Measurements from ENCODE around the gene NIPA2. TPM values are rescaled to one million over a fixed set of nuclear protein-coding genes. Genes with fewer than 3 reads are reported as not detected.
"Not testable (repeated sequence)": the region's sequence is repeated elsewhere in the genome, so short reads cannot be mapped to it uniquely, and the experiment has no call there.

Gene NIPA2
- polyA plus RNA-seq, 4 donors, result 15.0 to 40.3 (median 30.5) TPM

DNA sequence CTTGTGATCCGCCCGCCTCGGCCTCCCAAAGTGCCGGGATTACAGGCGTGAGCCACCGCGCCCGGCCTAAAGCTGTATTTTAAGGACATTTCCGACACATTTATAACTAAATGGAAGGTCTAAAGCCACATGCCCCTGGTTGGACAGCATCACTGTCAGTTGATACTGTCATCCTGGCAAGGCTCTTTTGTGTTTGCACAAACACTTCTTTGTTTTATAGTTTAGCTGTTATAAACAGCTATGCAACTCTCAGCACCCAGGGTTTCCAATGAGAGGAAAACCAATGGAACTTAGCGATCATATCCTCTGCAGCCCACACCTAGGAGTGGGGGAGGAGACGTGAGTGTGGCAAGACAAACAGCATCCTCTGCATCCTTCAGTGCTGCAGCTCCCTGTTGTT, 32.3 kb upstream of the NIPA2 start:
- FAIRE-seq (no peak), DNase-seq (no peak)
- 84 to 88% (median 87%) methylated on average over 8 to 11 of the region's 11 CpGs for WGBS, 3 donors
- H3K9me3 ChIP-seq (ENCODE audit: control insufficient read depth in 2 of 2, insufficient read depth in 1 of 2, low read depth in 1 of 2, low read length in 1 of 2), result no peaks in the 10 kb centered on the region
- H3K4me1 ChIP-seq (ENCODE audit: control insufficient read depth in 3 of 3, insufficient read depth in 2 of 3, low read depth in 1 of 3, low read length in 2 of 3), result peaks cover 1 to 7% (median 4%) of the 10 kb centered on the region in 3 donors
- H3K4me3 ChIP-seq (ENCODE audit: low read depth in 1 of 3, low read length in 3 of 3), result no peak overlapping the region
- H3K27me3 ChIP-seq (ENCODE audit: control insufficient read depth in 3 of 3, insufficient read depth in 3 of 3, low read length in 3 of 3), result no peaks in the 10 kb centered on the region
- peaks cover 0 to 3% (median 0%) of the 10 kb centered on the region in 3 donors for H3K36me3 ChIP-seq (ENCODE audit: control insufficient read depth in 3 of 3, insufficient read depth in 2 of 3, low read depth in 1 of 3, low read length in 3 of 3)
- H3K27ac ChIP-seq (ENCODE audit: low read depth in 1 of 3, low read length in 2 of 3), result no peak overlapping the region

DNA sequence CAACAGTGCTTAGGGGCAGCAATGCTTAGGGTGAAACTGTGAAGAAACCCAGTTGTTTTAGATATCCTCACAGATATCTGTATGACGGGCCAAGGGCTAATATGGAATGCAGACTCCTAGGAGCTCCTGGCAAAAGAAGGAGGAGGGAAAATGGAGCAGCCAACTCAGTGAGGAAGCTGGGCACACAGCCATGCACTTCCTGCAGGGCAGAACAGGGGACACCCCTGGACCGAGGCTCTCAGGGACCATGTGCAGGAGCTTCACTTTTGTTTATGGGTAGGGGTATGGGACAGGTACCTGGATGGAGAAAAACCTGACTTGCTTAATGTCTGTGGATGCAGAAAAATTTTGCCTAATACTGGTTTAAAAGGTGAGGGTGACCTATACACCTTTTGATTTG, 31.8 kb upstream of the NIPA2 start:
- WGBS, 3 donors, result 23 to 58% (median 44%) methylated on average over 2 of the region's 2 CpGs
- FAIRE-seq (no peak), DNase-seq (no peak)

DNA sequence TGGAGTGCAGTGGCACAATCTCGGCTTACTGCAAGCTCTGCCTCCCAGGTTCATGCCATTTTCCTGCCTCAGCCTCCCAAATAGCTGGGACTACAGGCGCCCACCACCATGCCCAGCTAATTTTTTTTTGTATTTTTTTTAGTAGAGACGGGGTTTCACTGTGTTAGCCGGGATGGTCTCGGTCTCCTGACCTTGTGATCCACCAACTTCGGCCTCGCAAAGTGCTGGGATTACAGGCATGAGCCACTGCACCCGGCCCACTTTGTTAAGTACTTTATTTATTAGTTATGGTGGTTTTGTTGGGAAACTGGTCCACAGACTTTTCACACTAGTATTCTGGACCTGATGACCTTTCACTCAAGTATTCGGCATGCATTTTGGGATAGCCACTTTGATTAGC, 30.6 kb upstream of the NIPA2 start:
- not testable (repeated sequence) for H3K4me1 ChIP-seq (ENCODE audit: control insufficient read depth in 3 of 3, insufficient read depth in 2 of 3, low read depth in 1 of 3, low read length in 2 of 3); H3K27me3 ChIP-seq (ENCODE audit: control insufficient read depth in 3 of 3, insufficient read depth in 3 of 3, low read length in 3 of 3); DNase-seq; H3K9me3 ChIP-seq (ENCODE audit: control insufficient read depth in 2 of 2, insufficient read depth in 1 of 2, low read depth in 1 of 2, low read length in 1 of 2); H3K4me3 ChIP-seq (ENCODE audit: low read depth in 1 of 3, low read length in 3 of 3); FAIRE-seq
- WGBS, 3 donors, result 60 to 79% (median 62%) methylated on average over 9 of the region's 9 CpGs
- peaks cover 0 to 11% (median under 1%) of the 10 kb centered on the region in 3 donors for H3K36me3 ChIP-seq (ENCODE audit: control insufficient read depth in 3 of 3, insufficient read depth in 2 of 3, low read depth in 1 of 3, low read length in 3 of 3)
- H3K27ac ChIP-seq (ENCODE audit: low read depth in 1 of 3, low read length in 2 of 3), result peak overlapping the region in 1 of 3 donors; percentile 54

More for the DNA sequence above, 31.8 kb upstream of the NIPA2 start:
- H3K9me3 ChIP-seq (ENCODE audit: control insufficient read depth in 2 of 2, insufficient read depth in 1 of 2, low read depth in 1 of 2, low read length in 1 of 2), result no peaks in the 10 kb centered on the region
- peaks cover 0 to 5% (median 0%) of the 10 kb centered on the region in 3 donors for H3K36me3 ChIP-seq (ENCODE audit: control insufficient read depth in 3 of 3, insufficient read depth in 2 of 3, low read depth in 1 of 3, low read length in 3 of 3)
- no peaks in the 10 kb centered on the region for H3K27me3 ChIP-seq (ENCODE audit: control insufficient read depth in 3 of 3, insufficient read depth in 3 of 3, low read length in 3 of 3)
- H3K4me3 ChIP-seq (ENCODE audit: low read depth in 1 of 3, low read length in 3 of 3), result no peak overlapping the region
- H3K4me1 ChIP-seq (ENCODE audit: control insufficient read depth in 3 of 3, insufficient read depth in 2 of 3, low read depth in 1 of 3, low read length in 2 of 3), result peaks cover 1 to 7% (median 4%) of the 10 kb centered on the region in 3 donors
- no peak overlapping the region for H3K27ac ChIP-seq (ENCODE audit: low read depth in 1 of 3, low read length in 2 of 3)

DNA sequence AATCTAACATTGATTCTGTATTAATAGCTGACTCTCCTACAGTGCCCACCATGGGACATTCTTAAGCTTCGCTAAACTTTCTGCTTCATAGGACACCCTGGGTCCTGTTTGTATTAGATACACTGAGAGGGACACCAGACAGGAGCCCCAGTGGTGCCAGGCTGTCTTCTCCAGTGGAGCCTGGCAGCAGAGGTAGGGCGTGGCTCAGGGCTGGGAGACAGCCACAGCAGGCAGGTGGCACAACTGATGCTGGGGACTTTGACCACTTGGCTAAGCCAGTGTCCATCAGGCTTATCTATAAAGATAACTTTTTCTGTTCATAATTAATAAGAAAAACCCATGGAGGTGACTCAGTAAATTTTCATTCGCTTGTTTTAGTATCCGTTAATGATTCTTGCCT, 30.2 kb upstream of the NIPA2 start:
- FAIRE-seq (no peak), DNase-seq (peak; percentile 54 to 96)
- Histone ChIP-seq H3K36me3 (ENCODE audit: control insufficient read depth in 3 of 3, insufficient read depth in 2 of 3, low read depth in 1 of 3, low read length in 3 of 3) (peaks cover 0 to 13% (median 3%) of the 10 kb centered on the region in 3 donors), H3K27me3 (ENCODE audit: control insufficient read depth in 3 of 3, insufficient read depth in 3 of 3, low read length in 3 of 3) (no peaks in the 10 kb centered on the region), H3K27ac (ENCODE audit: low read depth in 1 of 3, low read length in 2 of 3) (peak overlapping the region in 1 of 3 donors; percentile 54), H3K4me1 (ENCODE audit: control insufficient read depth in 3 of 3, insufficient read depth in 2 of 3, low read depth in 1 of 3, low read length in 2 of 3) (peaks cover 1 to 7% (median 4%) of the 10 kb centered on the region in 3 donors), H3K4me3 (ENCODE audit: low read depth in 1 of 3, low read length in 3 of 3) (no peak overlapping the region), H3K9me3 (ENCODE audit: control insufficient read depth in 2 of 2, insufficient read depth in 1 of 2, low read depth in 1 of 2, low read length in 1 of 2) (no peaks in the 10 kb centered on the region)
- WGBS, 3 donors, result 20 to 64% (median 40%) methylated on average over 4 of the region's 4 CpGs

DNA sequence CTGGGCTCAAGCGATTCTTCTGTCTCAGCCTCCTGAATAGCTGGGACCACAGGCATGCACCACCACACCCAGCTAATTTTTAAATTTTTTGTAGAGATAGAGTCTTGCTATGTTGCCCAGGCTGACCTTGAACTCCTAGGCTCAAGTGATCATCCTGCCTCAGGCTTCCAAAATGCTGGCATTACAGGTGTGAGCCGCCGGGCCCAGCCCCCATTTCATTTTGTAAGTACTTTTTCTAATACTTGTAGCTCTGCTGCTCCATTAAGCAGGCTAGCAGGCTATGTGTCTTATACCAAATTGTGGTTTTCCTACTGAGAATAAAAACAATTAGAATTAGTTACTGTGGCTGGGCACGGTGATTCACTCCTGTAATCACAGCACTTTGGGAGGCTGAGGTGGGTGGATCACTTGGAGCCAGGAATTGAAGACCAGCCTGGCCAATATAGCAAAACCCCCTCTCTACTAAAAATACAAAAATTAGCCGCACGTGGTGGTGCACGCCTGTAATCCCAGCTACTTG, 29.6 kb upstream of the NIPA2 start:
- 53 to 73% (median 65%) methylated on average over 7 of the region's 7 CpGs for WGBS, 3 donors
- peaks cover 1 to 7% (median 4%) of the 10 kb centered on the region in 3 donors for H3K4me1 ChIP-seq (ENCODE audit: control insufficient read depth in 3 of 3, insufficient read depth in 2 of 3, low read depth in 1 of 3, low read length in 2 of 3)
- no peak overlapping the region for H3K4me3 ChIP-seq (ENCODE audit: low read depth in 1 of 3, low read length in 3 of 3)
- FAIRE-seq (no peak), DNase-seq (no peak)
- no peaks in the 10 kb centered on the region for H3K9me3 ChIP-seq (ENCODE audit: control insufficient read depth in 2 of 2, insufficient read depth in 1 of 2, low read depth in 1 of 2, low read length in 1 of 2)
- H3K36me3 ChIP-seq (ENCODE audit: control insufficient read depth in 3 of 3, insufficient read depth in 2 of 3, low read depth in 1 of 3, low read length in 3 of 3), result peaks cover 0 to 15% (median 3%) of the 10 kb centered on the region in 3 donors
- H3K27ac ChIP-seq (ENCODE audit: low read depth in 1 of 3, low read length in 2 of 3), result peak overlapping the region in 1 of 3 donors; percentile 44
- H3K27me3 ChIP-seq (ENCODE audit: control insufficient read depth in 3 of 3, insufficient read depth in 3 of 3, low read length in 3 of 3), result no peaks in the 10 kb centered on the region

DNA sequence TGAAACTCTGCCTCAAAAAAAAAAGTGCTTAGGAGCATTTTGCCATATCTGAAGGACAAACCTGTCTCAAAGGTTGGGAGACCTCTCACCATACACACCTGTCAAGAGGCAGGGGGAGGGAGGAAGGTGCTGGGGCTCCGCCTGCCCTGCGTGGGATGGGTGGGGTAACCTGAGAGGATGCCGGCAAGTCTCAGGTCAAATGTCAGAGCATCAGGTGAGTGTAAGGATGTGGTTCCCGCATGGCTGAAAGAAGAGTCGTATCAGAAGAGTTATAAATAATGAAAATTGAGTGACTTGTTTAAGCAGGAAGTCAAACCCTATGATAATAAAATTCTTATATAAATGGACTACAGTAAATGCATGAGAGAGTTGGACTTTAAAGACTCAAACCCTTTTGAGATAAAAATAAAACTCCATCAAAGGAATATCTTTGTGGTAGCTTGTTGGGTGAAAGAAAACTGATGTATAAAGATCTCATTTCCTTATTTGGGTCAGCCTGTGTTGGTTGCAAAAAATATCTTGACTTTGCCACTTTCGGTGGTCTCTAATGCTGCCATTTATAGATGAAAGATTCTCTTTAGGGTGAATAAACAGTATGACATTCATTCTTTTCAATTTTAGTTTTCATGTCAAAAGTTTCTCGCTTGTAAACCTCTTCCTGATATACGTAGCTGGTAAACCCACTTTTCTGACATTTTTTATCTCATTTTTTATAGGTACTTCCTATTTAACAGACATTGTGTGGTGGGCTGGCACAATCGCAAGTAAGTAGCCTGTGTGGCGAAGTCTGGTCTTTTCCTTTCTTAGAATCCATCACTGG, 28.2 kb upstream of the NIPA2 start:
- Histone ChIP-seq H3K4me1 (ENCODE audit: control insufficient read depth in 3 of 3, insufficient read depth in 2 of 3, low read depth in 1 of 3, low read length in 2 of 3) (peaks cover 1 to 7% (median 4%) of the 10 kb centered on the region in 3 donors), H3K36me3 (ENCODE audit: control insufficient read depth in 3 of 3, insufficient read depth in 2 of 3, low read depth in 1 of 3, low read length in 3 of 3) (peaks cover 0 to 18% (median 3%) of the 10 kb centered on the region in 3 donors), H3K9me3 (ENCODE audit: control insufficient read depth in 2 of 2, insufficient read depth in 1 of 2, low read depth in 1 of 2, low read length in 1 of 2) (no peaks in the 10 kb centered on the region), H3K4me3 (ENCODE audit: low read depth in 1 of 3, low read length in 3 of 3) (no peak overlapping the region), H3K27ac (ENCODE audit: low read depth in 1 of 3, low read length in 2 of 3) (no peak overlapping the region), H3K27me3 (ENCODE audit: control insufficient read depth in 3 of 3, insufficient read depth in 3 of 3, low read length in 3 of 3) (no peaks in the 10 kb centered on the region)
- FAIRE-seq (no peak), DNase-seq (no peak)
- 57 to 71% (median 60%) methylated on average over 10 of the region's 10 CpGs for WGBS, 3 donors

DNA sequence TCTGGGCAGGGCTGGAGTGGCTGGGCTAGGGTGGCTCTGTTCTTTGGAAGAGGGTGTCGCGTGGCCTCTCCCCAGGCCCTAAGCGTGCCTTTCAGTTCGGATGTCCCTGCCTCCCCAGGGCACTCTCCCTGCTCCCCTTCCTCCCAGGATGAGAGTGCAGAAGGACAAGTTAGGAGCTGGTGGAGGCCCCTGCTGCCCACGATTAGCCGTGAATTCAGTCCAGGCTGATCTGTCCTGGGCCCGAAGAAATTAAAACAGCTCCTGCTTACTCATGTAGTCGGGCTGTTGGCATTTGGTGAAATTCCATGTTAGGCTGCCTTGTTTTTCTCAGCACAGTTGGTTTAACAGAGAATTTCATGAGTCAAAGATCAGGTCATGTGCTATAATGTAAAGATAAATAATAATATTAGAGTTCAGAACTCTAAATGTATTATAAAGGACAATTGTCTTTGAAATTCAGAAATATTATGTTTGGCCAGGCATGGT, 27.6 kb upstream of the NIPA2 start:
- Histone ChIP-seq H3K36me3 (ENCODE audit: control insufficient read depth in 3 of 3, insufficient read depth in 2 of 3, low read depth in 1 of 3, low read length in 3 of 3) (peaks cover 0 to 18% (median 3%) of the 10 kb centered on the region in 3 donors), H3K4me3 (ENCODE audit: low read depth in 1 of 3, low read length in 3 of 3) (no peak overlapping the region), H3K9me3 (ENCODE audit: control insufficient read depth in 2 of 2, insufficient read depth in 1 of 2, low read depth in 1 of 2, low read length in 1 of 2) (no peaks in the 10 kb centered on the region), H3K27ac (ENCODE audit: low read depth in 1 of 3, low read length in 2 of 3) (no peak overlapping the region), H3K4me1 (ENCODE audit: control insufficient read depth in 3 of 3, insufficient read depth in 2 of 3, low read depth in 1 of 3, low read length in 2 of 3) (peaks cover 1 to 7% (median 4%) of the 10 kb centered on the region in 3 donors), H3K27me3 (ENCODE audit: control insufficient read depth in 3 of 3, insufficient read depth in 3 of 3, low read length in 3 of 3) (no peaks in the 10 kb centered on the region)
- 92 to 95% (median 93%) methylated on average over 8 of the region's 8 CpGs for WGBS, 3 donors
- FAIRE-seq (no peak), DNase-seq (no peak)

DNA sequence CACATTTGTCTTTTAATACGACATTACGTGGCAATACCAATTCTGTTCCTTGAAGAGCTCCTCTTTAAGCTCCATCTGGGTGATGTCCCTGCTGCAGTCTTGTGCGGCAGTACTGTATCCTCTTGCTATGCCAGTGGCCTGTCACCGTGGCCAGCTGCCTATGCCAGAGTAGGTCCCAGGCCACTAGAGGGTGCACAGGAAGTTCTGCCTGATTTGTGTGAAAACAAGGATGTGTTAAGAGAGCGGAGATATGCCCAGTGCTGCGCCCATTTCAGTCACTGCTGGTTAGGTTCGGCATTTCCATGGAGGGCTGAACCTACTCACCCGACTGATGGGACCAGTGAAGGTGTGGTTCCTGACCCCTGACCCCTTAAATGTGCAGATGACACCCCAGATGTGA, 26.8 kb upstream of the NIPA2 start:
- peaks cover 1 to 18% (median 3%) of the 10 kb centered on the region in 3 donors for H3K36me3 ChIP-seq (ENCODE audit: control insufficient read depth in 3 of 3, insufficient read depth in 2 of 3, low read depth in 1 of 3, low read length in 3 of 3)
- H3K4me1 ChIP-seq (ENCODE audit: control insufficient read depth in 3 of 3, insufficient read depth in 2 of 3, low read depth in 1 of 3, low read length in 2 of 3), result peaks cover 1 to 7% (median 4%) of the 10 kb centered on the region in 3 donors
- H3K27me3 ChIP-seq (ENCODE audit: control insufficient read depth in 3 of 3, insufficient read depth in 3 of 3, low read length in 3 of 3), result no peaks in the 10 kb centered on the region
- peak; percentile 17 to 69 for DNase-seq
- no peaks in the 10 kb centered on the region for H3K9me3 ChIP-seq (ENCODE audit: control insufficient read depth in 2 of 2, insufficient read depth in 1 of 2, low read depth in 1 of 2, low read length in 1 of 2)
- 58 to 75% (median 75%) methylated on average over 8 of the region's 8 CpGs for WGBS, 3 donors
- H3K27ac ChIP-seq (ENCODE audit: low read depth in 1 of 3, low read length in 2 of 3), result no peak overlapping the region
- no peak for FAIRE-seq
- no peak overlapping the region for H3K4me3 ChIP-seq (ENCODE audit: low read depth in 1 of 3, low read length in 3 of 3)

All from small intestine (tissue), 7 donors.